K562 (cell line): ENCODE data around the gene SFSWAP. TPM values are rescaled to one million over a fixed set of nuclear protein-coding genes. Genes with fewer than 3 reads are reported as not detected.

Experiments
- BRD4 ChIP-seq: fragments of 200-600 bp; sonication (generic); IDR thresholded peaks from 2 replicates; pipeline ENCODE4 v1.6.1; 2017; ENCODE audit warnings: inconsistent platforms
- CBX1 ChIP-seq: sonication (generic); IDR thresholded peaks from 2 replicates; pipeline ENCODE4 v1.6.1; 2016; ENCODE audit warnings: antibody characterized with exemption, low read depth, mild to moderate bottlenecking
- CBX8 ChIP-seq: fragments of 200-600 bp; sonication (generic); IDR thresholded peaks from 2 replicates; pipeline ENCODE4 v1.6.1; 2012; ENCODE audit warnings: borderline replicate concordance, mixed run types, low read depth, mild to moderate bottlenecking, moderate library complexity, mixed read lengths, low read length, control low read depth, inconsistent platforms; ENCODE audit not compliant: poor library complexity, severe bottlenecking; ENCODE audit errors: extremely low read depth
- COPS2 ChIP-seq: fragments of 450-650 bp; conservative IDR thresholded peaks from 2 replicates; pipeline ENCODE4 v1.6.1; 2016; ENCODE audit warnings: mild to moderate bottlenecking, moderate library complexity
- FIP1L1 ChIP-seq: fragments of 200-400 bp; formaldehyde crosslinking; IDR thresholded peaks from 2 replicates; pipeline ENCODE4 v1.6.1; 2018; ENCODE audit warnings: mild to moderate bottlenecking, low read depth, low read length; ENCODE audit not compliant: poor library complexity, severe bottlenecking
- FOXM1 ChIP-seq, 2 experiments: fragments of 450-650 bp in 1 of 2; sonication (generic) in 1 of 2; formaldehyde crosslinking in 1 of 2; IDR thresholded peaks; 2 replicates each; pipeline versions ENCODE4 v1.6.1 to v1.9.0; 2017 to 2022; ENCODE audit warnings: low read depth in 2 of 2, mild to moderate bottlenecking in 2 of 2, missing genetic modification reagents in 1 of 2, moderate library complexity in 1 of 2
- MAFF ChIP-seq: IDR thresholded peaks from 2 replicates; pipeline ENCODE4 v1.6.1; 2012; ENCODE audit warnings: low read length, improper control_type of control experiment
- MTA2 ChIP-seq: fragments of 450-650 bp; IDR thresholded peaks from 2 replicates; pipeline ENCODE4 v1.6.1; 2016; ENCODE audit warnings: low read depth
- NCOA2 ChIP-seq, 2 experiments: fragments of 450-650 bp; IDR thresholded peaks; 2 replicates each; pipeline ENCODE4 v1.6.1; 2018; ENCODE audit warnings: mild to moderate bottlenecking in 2 of 2, moderate library complexity in 1 of 2; ENCODE audit not compliant: partially characterized antibody in 2 of 2
- NFIC ChIP-seq: fragments of 450-650 bp; IDR thresholded peaks from 2 replicates; pipeline ENCODE4 v1.6.1; 2017; ENCODE audit warnings: mild to moderate bottlenecking, inconsistent platforms
- NR2C1 ChIP-seq, 2 experiments: fragments of 450-650 bp; IDR thresholded peaks; 2 replicates each; pipeline ENCODE4 v1.6.1; 2017; ENCODE audit warnings: mild to moderate bottlenecking in 2 of 2, antibody characterized with exemption in 1 of 2, inconsistent platforms in 1 of 2, missing compliant biosample characterization in 1 of 2, missing genetic modification characterization in 1 of 2
- RBM15 ChIP-seq: fragments of 200-400 bp; formaldehyde crosslinking; IDR thresholded peaks from 2 replicates; pipeline ENCODE4 v1.6.1; 2018; ENCODE audit warnings: mild to moderate bottlenecking, low read length, moderate library complexity; ENCODE audit not compliant: insufficient read depth
- ZBTB7A ChIP-seq: IDR thresholded peaks from 2 replicates; pipeline ENCODE4 v1.6.1; 2011; ENCODE audit warnings: low read depth, mild to moderate bottlenecking, low read length, moderate library complexity, borderline replicate concordance; ENCODE audit not compliant: control insufficient read depth
- ZKSCAN8 ChIP-seq: fragments of 200-800 bp; sonication (Bioruptor generic); IDR thresholded peaks from 2 replicates; pipeline ENCODE4 v1.6.1; 2016; ENCODE audit warnings: missing genetic modification characterization, missing compliant biosample characterization
- ZNF124 ChIP-seq: sonication (generic); formaldehyde crosslinking; IDR thresholded peaks from 2 replicates; pipeline ENCODE4 v1.8.1; 2022; ENCODE audit warnings: missing genetic modification reagents
- ZNF140 ChIP-seq: fragments of 250-450 bp; sonication (Bioruptor Pico); IDR thresholded peaks from 2 replicates; pipeline ENCODE4 v1.8.0; 2021; ENCODE audit warnings: moderate library complexity, mild to moderate bottlenecking, inconsistent platforms
- ZNF274 ChIP-seq: IDR thresholded peaks from 2 replicates; pipeline ENCODE4 v1.6.1; 2011; ENCODE audit warnings: low read depth, mild to moderate bottlenecking, low read length, moderate library complexity, borderline replicate concordance
- ZNF57 ChIP-seq: fragments of 450-650 bp; formaldehyde crosslinking; IDR thresholded peaks from 2 replicates; pipeline ENCODE4 v1.4.0; 2020; ENCODE audit warnings: mild to moderate bottlenecking, moderate library complexity
- ZNF583 ChIP-seq: fragments of 250-450 bp; sonication (Bioruptor Pico); IDR thresholded peaks from 2 replicates; pipeline ENCODE4 v1.4.0; 2020
- ZNF584 ChIP-seq: fragments of 200-800 bp; sonication (Bioruptor generic); IDR thresholded peaks from 2 replicates; pipeline ENCODE4 v1.6.1; 2016; ENCODE audit warnings: low read depth, mild to moderate bottlenecking, missing genetic modification characterization, missing compliant biosample characterization
- ZNF696 ChIP-seq: fragments of 250-450 bp; sonication (Bioruptor Pico); conservative IDR thresholded peaks from 2 replicates; pipeline ENCODE4 v1.4.0; 2020; ENCODE audit warnings: mild to moderate bottlenecking, moderate library complexity
- ZNF717 ChIP-seq: fragments of 250-450 bp; sonication (Bioruptor Pico); IDR thresholded peaks from 2 replicates; pipeline ENCODE4 v1.5.0; 2021
- polyA plus RNA-seq, 8 experiments: library from polyadenylated mRNA; depleted of rRNA in 4 of 8; stranded (reverse) in 5 of 8; unstranded in 3 of 8; fragments of >200 nt; fragmentation: Nextera tagmentation in 2 of 8; fragmentation: Illumina TruSeq in 1 of 8; extraction: Ambion mirVana in 2 of 8; extraction: Trizol in 1 of 8; gene quantifications; 2 replicates each; pipeline versions ENCODE4 v1.2.1 to v1.2.3, GENCODE V29; 2011 to 2014; ENCODE audit warnings: inconsistent platforms in 1 of 8, missing spikeins in 1 of 8
- total RNA-seq, 7 experiments: library from RNA; depleted of rRNA in 6 of 7; stranded (reverse); fragments of >200 nt in 6 of 7; fragmentation: Illumina TruSeq in 2 of 7; extraction: Trizol in 2 of 7; gene quantifications; 2 replicates each; pipeline versions ENCODE4 v1.2.1 to v1.2.3, GENCODE V29; 2011 to 2021; ENCODE audit warnings: low replicate concordance in 1 of 7
- TF ChIP-seq, protein P1 (sequence below): fragments of 250-450 bp; sonication (Bioruptor Pico); IDR thresholded peaks from 2 replicates; pipeline ENCODE4 v1.5.0; 2021
- TF ChIP-seq, protein P2 (sequence below): IDR thresholded peaks from 2 replicates; pipeline ENCODE4 v1.6.1; 2014; ENCODE audit warnings: antibody characterized with exemption
- TF ChIP-seq, protein P3 (sequence below): fragments of 450-650 bp; formaldehyde crosslinking; IDR thresholded peaks from 2 replicates; pipeline ENCODE4 v1.4.0; 2022; ENCODE audit warnings: missing genetic modification characterization

The SFSWAP gene
- total and polyA plus RNA-seq, 9 of the 15 experiments (the other 6 are each of a cell fraction or from before 2014, with no cell fraction given) = 2.4 to 60.4 (median 32.6) TPM

DNA sequence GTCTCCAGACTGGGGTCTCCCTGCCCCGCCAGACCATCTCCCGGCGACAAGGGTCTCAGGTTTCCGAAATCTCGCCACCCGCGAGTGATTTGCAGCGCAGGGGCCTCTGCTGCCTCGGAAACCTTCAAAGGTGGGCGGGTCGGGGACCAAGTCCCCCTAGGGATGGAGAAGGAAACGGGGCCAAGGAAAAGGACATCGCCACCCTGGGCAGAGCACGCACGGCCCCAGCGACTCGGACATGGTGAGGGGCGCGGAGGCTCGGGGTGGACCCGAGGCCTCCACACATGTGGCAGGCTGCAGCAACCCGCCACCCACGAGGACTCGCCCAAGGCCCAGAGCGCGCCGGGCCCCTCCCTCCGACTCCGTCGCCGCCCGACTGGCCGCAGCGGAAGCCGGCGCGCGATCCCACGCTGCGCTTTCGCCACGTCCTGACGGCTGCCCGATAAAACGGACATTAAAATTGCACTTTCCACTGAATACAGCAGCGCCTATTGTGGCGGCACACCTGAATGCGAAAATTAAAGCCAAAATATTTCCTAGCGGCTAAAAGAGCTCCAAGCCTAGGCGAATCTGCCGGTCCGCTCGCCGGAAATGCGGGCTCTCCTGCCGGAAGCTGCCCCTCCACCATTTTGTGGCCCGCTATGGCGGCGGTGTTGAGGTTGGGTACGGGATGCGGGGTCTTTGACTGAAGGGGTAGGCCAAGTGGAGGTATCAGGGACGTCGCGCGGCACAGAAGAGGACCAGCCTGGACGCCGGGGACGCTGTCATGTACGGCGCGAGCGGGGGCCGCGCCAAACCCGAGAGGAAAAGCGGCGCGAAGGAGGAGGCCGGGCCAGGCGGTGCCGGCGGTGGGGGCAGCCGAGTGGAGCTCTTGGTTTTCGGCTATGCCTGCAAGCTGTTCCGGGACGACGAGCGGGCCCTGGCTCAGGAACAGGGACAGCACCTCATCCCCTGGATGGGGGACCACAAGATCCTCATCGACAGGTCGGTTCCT is at the start of gene SFSWAP (continued):
- TF ChIP-seq FOXM1 (IDR thresholded peaks at IDR 0.05; ENCODE audit: low read depth) = no peak
- TF ChIP-seq FOXM1 (CRISPR knock-in tag; IDR thresholded peaks at IDR 0.05; ENCODE audit: low read depth) = no peak
- TF ChIP-seq CBX8 = no peak
- TF ChIP-seq, protein P1, sequence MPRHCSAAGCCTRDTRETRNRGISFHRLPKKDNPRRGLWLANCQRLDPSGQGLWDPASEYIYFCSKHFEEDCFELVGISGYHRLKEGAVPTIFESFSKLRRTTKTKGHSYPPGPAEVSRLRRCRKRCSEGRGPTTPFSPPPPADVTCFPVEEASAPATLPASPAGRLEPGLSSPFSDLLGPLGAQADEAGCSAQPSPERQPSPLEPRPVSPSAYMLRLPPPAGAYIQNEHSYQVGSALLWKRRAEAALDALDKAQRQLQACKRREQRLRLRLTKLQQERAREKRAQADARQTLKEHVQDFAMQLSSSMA = 0 out of 2 replicates have a peak, but pooled peaks have one; percentile 76
- no peak for TF ChIP-seq MAFF
- TF ChIP-seq ZNF274 = no peak
- TF ChIP-seq ZNF140 (CRISPR knock-in tag) = no peak
- no peak for TF ChIP-seq ZNF583 (CRISPR knock-in tag)
- TF ChIP-seq ZNF584 (CRISPR knock-in tag) = 0 out of 2 replicates have a peak, but pooled peaks have one; percentile 33
- 0 out of 2 replicates have a peak, but pooled peaks have one; percentile 37 for TF ChIP-seq BRD4
- TF ChIP-seq NFIC = peak; percentile 91
- TF ChIP-seq COPS2 = no peak
- TF ChIP-seq, protein P2, sequence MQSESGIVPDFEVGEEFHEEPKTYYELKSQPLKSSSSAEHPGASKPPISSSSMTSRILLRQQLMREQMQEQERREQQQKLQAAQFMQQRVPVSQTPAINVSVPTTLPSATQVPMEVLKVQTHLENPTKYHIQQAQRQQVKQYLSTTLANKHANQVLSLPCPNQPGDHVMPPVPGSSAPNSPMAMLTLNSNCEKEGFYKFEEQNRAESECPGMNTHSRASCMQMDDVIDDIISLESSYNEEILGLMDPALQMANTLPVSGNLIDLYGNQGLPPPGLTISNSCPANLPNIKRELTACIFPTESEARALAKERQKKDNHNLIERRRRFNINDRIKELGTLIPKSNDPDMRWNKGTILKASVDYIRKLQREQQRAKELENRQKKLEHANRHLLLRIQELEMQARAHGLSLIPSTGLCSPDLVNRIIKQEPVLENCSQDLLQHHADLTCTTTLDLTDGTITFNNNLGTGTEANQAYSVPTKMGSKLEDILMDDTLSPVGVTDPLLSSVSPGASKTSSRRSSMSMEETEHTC = no peak
- peak; percentile 66 for TF ChIP-seq FIP1L1
- no peak for TF ChIP-seq ZNF124 (CRISPR knock-in tag)
- peak; percentile 79 for TF ChIP-seq NR2C1 (IDR thresholded peaks at IDR 0.05)
- peak; percentile 84 for TF ChIP-seq NR2C1 (tag; IDR thresholded peaks at IDR 0.05)
- TF ChIP-seq ZNF717 (CRISPR knock-in tag) = no peak
- TF ChIP-seq CBX1 = peak; percentile 73
- TF ChIP-seq ZKSCAN8 (CRISPR knock-in tag) = no peak
- TF ChIP-seq ZNF57 (CRISPR knock-in tag) = no peak
- TF ChIP-seq NCOA2 (IDR thresholded peaks at IDR 0.05; ENCODE audit: partially characterized antibody in 2 of 2) = no peak
- no peak for TF ChIP-seq ZNF696 (CRISPR knock-in tag)
- TF ChIP-seq, protein P3, sequence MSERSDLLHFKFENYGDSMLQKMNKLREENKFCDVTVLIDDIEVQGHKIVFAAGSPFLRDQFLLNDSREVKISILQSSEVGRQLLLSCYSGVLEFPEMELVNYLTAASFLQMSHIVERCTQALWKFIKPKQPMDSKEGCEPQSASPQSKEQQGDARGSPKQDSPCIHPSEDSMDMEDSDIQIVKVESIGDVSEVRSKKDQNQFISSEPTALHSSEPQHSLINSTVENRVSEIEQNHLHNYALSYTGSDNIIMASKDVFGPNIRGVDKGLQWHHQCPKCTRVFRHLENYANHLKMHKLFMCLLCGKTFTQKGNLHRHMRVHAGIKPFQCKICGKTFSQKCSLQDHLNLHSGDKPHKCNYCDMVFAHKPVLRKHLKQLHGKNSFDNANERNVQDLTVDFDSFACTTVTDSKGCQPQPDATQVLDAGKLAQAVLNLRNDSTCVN (CRISPR knock-in tag) = no peak
- TF ChIP-seq ZBTB7A = peak; percentile 7; the same call in 1 of the 2 replicates
- no peak for TF ChIP-seq MTA2
- no peak for TF ChIP-seq RBM15
